ENCODE measurements around the gene ZNRF1. TPM values are rescaled to one million over a fixed set of nuclear protein-coding genes. Genes with fewer than 3 reads are reported as not detected.
"Not testable (repeated sequence)": the region's sequence is repeated elsewhere in the genome, so short reads cannot be mapped to it uniquely, and the experiment has no call there.

The ZNRF1 gene
- total and polyA plus RNA-seq, 2 of the 13 experiments (the other 11 are each of a cell fraction or from before 2014, with no cell fraction given): 43.9 to 58.7 TPM

DNA sequence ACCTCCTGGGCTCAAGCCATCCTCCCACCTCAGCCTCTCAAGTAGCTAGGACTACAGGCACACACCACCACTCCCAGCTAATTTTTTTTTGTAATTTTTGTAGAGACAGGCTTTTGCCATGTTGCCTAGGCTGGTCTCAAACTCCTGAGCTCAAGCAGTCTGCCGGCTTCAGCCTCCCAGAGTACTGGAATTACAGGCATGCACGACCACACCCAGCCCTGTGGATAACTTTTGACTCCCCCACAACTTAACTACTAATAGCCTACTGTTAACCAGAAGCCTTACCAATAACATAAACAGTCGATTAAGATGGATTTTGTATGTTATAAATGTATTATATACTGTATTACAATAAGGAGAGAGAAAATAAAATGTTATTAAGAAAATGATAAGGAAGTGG lies 92.8 kb downstream of the ZNRF1 start:
- H2AFZ ChIP-seq (ENCODE audit: low read length); H3K4me3 ChIP-seq (replicated peaks in 1 of 3; ENCODE audit: insufficient read depth in 1 of 3, low read depth in 2 of 3, low read length in 3 of 3); BruUV-seq (replicated peaks); H3K4me2 ChIP-seq (ENCODE audit: low read depth, low read length); FAIRE-seq; CTCF ChIA-PET (ENCODE audit: low intra/inter-chr PET ratio, low total read pairs); H3K27ac ChIP-seq (ENCODE audit: extremely low read length, insufficient read depth, low read length); in situ Hi-C loops (cut with HindIII; ENCODE audit: extremely low pct_ligation_motif_present, low pct_unique_long_range_greater_than_20kb); DNase-seq (ENCODE audit: low spot score); ATAC-seq; H3K27me3 ChIP-seq (ENCODE audit: control insufficient read depth in 1 of 2, insufficient read depth in 2 of 2, low read length in 2 of 2); POLR2A ChIA-PET; H3K9ac ChIP-seq (ENCODE audit: insufficient read depth, low read depth, low read length); intact Hi-C loops (cut with micrococcal nuclease; ENCODE audit: unreplicated experiment); H3K9me3 ChIP-seq (ENCODE audit: low read length): not testable (repeated sequence)
- 89% methylated on average over 3 of the region's 3 CpGs for WGBS (ENCODE audit: low lambda C conversion rate)
- peaks cover 46% of the 10 kb centered on the region for H4K20me1 ChIP-seq (ENCODE audit: insufficient read depth, low read length)
- peaks cover 26 to 27% of the 10 kb centered on the region in 2 experiments for H3K36me3 ChIP-seq (replicated peaks in 1 of 2; ENCODE audit: control insufficient read depth in 1 of 2, insufficient read depth in 2 of 2, low read length in 2 of 2)
- peaks cover 81% of the 10 kb centered on the region for H3K4me1 ChIP-seq (ENCODE audit: insufficient read depth, low read length)
- peaks cover 70% of the 10 kb centered on the region for H3K79me2 ChIP-seq (ENCODE audit: insufficient read depth, low read length)

DNA sequence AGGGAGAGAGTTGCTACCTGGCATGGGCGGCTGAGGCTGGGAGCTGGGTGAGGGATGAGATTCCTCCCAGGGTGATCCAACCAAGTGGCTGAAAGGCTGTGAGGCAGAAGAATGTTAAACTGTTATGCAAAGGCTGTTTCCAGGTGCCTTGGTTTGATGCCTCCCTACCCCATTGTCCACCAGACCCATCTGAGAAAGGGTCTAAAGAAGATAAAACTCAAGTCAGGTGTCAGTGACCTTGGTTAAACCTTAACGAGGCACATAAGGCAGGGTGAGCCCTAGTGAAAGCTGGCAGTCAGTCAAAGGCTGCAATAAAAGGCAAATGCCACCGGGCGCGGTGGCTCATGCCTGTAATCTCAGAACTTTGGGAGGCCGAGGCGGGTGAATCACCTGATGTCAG lies 94.0 kb downstream of the ZNRF1 start:
- 89% methylated on average over 7 of the region's 7 CpGs for WGBS (ENCODE audit: low lambda C conversion rate)
- H3K9me3 ChIP-seq (ENCODE audit: low read length): no peaks in the 10 kb centered on the region
- peaks cover 26 to 27% of the 10 kb centered on the region in 2 experiments for H3K36me3 ChIP-seq (replicated peaks in 1 of 2; ENCODE audit: control insufficient read depth in 1 of 2, insufficient read depth in 2 of 2, low read length in 2 of 2)
- FAIRE-seq (no peak), DNase-seq (ENCODE audit: low spot score) (no peak), ATAC-seq (no peak)
- ChIA-PET POLR2A (no interaction called here), CTCF (ENCODE audit: low intra/inter-chr PET ratio, low total read pairs) (no interaction called here)
- peaks cover 75% of the 10 kb centered on the region for H3K4me1 ChIP-seq (ENCODE audit: insufficient read depth, low read length)
- BruUV-seq (replicated peaks): no TSS peak
- H3K27me3 ChIP-seq (ENCODE audit: control insufficient read depth in 1 of 2, insufficient read depth in 2 of 2, low read length in 2 of 2): no peaks in the 10 kb centered on the region
- no peak for TF ChIP-seq SMAD9 (CRISPR knock-in tag; IDR thresholded peaks at IDR 0.05)
- H3K9ac ChIP-seq (ENCODE audit: insufficient read depth, low read depth, low read length): no peak overlapping the region
- in situ Hi-C loops (cut with HindIII; ENCODE audit: extremely low pct_ligation_motif_present, low pct_unique_long_range_greater_than_20kb) (no loop called here), intact Hi-C loops (cut with micrococcal nuclease; ENCODE audit: unreplicated experiment) (no loop called here)
- H2AFZ ChIP-seq (ENCODE audit: low read length): no peak overlapping the region
- no peak overlapping the region for H3K4me3 ChIP-seq (replicated peaks in 1 of 3; ENCODE audit: insufficient read depth in 1 of 3, low read depth in 2 of 3, low read length in 3 of 3)
- no peak overlapping the region for H3K4me2 ChIP-seq (ENCODE audit: low read depth, low read length)
- H4K20me1 ChIP-seq (ENCODE audit: insufficient read depth, low read length): peaks cover 35% of the 10 kb centered on the region
- no peak overlapping the region for H3K27ac ChIP-seq (ENCODE audit: extremely low read length, insufficient read depth, low read length)
- H3K79me2 ChIP-seq (ENCODE audit: insufficient read depth, low read length): peaks cover 59% of the 10 kb centered on the region

Data from HepG2 (cell line).